Adrenal gland (tissue), 5 donors: Measurements from ENCODE around the gene STAB2.

Source experiments
- CTCF ChIP-seq, 6 experiments: fragments of 450-650 bp in 4 of 6; fragments of 200-600 bp in 2 of 6; sonication (generic) in 1 of 6; IDR thresholded peaks; 1 replicate in 5 of 6; 2 replicates in 1 of 6; pipeline versions ENCODE4 v1.5.1 to v1.8.0; 2016 to 2021; ENCODE audit warnings: antibody characterized with exemption in 6 of 6, mild to moderate bottlenecking in 2 of 6, moderate library complexity in 1 of 6
- POLR2A ChIP-seq, 2 donors: fragments of 450-650 bp; IDR thresholded peaks; one replicate each; pipeline ENCODE4 v1.6.1; 2017; ENCODE audit warnings: antibody characterized with exemption in 2 of 2, mild to moderate bottlenecking in 2 of 2, moderate library complexity in 1 of 2
- donor health status: DM: no; HTN: no; CAD: no.

GRCh38 chr12:103803847-103804246 lies 216.8 kb downstream of the STAB2 start:
- TF ChIP-seq CTCF (IDR thresholded peaks at IDR 0.05) (no peak), POLR2A (IDR thresholded peaks at IDR 0.05) (no peak)
